GM19035 (cell line): ENCODE measurements around the gene LGALS12.

ENCODE experiments used
- ATAC-seq: cut with Tn5 transposase; IDR thresholded peaks from one replicate; pipeline ENCODE4 v1.9.1; 2021; ENCODE audit not compliant: unreplicated experiment

Gene LGALS12

DNA sequence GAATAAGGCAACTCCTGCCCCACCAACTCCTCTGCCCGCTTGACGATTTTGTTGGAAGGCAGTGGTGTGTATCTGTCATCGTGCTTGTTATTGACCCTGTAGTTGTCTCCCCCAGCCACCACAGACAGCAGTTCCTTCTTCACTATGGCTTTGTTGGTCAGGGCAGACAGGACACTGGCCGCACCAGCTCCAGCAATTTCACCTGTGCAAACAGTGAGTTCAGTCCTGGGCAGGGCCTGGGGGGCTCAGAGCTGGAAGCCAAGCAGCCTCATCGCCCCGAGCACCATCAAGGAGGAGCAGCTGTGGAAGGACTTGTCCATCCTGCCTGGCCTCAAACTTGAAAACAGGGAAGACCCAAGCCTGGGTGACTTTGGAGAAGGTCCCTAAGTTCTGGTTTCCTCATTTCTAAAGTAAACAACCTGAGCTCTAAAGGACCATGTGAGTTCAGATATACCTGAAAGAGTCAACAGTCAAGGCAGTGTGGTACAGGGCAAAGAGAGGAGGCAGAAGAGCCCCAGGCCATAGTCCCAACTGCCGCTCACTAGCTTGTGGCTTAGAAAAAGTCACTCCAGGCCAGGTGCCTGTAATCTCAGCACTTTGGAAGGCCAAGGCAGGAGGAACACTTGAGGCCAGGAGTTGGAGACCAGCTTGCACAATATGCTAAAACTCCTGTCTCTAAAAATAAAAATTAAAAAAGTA is 52.7 kb downstream of the LGALS12 start:
- ATAC-seq: no peak

DNA sequence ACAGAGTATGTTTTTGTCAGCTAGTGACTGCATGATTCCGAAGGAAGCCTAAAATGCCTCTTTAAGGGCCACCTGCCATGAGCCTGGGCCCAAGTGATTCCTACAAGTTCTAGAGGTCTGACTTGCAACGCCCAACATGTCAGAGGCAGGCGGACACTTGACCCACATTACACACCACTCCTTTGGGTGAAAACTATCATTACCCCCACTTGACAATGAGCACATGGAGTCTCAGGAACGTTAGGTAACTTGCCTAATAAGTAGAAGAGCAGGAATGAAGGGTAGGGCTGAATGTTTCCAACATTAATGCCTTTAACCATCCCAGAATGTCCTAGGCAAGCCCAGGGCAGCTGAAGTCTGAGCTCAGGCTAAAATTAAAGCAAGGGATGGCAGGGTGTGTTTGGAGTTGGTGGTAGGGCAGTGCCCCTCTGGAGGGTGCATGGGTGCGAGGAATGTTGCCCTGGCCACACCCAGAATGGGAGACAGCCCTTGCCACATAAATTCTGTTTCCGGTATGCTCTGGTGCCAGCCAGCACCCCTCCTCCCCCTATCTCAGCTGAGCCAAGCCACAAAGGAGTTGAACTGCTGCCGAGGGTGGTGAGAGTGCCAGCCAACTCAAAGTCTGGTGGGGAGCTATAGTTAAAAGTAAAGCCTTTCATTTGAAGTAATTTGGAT is 54.8 kb downstream of the LGALS12 start:
- no peak for ATAC-seq

- no peak for ATAC-seq
Measured at GRCh38 chr11:63563201-63564055, 57.5 kb downstream of the LGALS12 start, which contains the start of gene PLAAT2. Gene PLAAT2 (minus strand): TSS chr11:63563379. CDS start chr11:63563324, 55 bp downstream.

DNA sequence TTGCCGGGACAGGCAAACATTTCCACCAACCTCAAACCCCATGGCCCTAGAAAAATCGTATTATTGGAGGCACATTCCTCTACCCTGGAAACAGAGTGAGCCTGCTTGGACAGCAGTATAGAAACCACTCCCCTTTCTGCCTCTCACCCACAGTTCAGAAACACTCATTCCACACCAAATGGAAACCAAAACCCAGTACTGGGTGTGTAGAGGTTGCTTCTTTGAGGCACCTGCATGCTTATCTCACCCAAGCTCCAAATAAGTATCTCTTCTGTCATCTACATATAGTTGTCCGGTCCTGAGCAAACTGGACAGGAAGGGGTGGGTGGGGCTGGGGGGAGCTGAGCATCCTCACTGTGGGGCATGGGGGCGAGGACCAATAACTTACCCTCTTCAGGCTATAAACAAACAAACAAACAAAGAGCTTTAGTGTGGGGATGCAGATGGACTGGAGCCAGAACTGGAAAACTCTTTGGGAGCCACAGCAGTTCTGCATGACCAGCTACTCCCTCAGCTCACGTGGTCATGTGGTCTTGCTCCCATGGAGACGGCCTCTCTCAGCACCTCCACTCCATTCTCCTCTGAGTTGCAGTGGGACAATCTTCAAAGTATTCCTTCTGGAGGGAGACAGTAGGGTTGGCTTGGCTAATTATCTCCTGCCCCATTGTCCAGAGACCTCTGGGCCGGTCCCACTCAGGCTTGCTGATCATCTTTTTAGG is 58.3 kb downstream of the LGALS12 start:
- peak; percentile 65 for ATAC-seq

DNA sequence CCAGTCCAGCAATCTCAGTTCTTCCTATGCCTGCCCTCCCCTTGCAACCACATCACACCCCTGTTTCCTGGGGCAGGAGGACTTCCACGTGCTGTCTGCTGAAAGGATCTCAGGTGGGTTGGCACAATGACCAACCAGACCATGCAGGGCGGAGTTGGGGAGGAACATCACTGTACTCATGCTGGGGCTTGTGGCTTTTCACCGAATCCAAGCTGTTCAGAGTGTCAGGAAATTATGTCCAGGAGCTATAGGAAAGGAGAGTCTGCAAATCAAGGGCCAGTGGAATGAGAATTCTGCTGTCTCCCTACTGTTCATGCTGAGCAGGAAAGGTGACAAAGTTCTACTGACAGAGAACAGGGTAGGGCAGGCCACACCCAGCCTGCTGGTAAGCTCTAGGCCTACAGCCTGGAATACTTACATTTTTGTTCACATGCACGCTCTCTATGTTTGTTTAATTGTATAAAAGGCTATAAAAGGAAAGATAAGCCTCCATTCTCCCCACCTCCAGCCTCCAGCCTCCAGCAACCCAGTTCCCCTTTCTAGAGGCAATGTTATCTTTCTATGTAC is 59.0 kb downstream of the LGALS12 start:
- no peak for ATAC-seq
